OCI-LY1 (cell line): ENCODE results near the gene CYFIP1.

ENCODE experiments used
- EZH2 ChIP-seq: fragments of 200-600 bp; sonication (generic), shearing (Covaris generic); IDR thresholded peaks from 2 replicates; pipeline ENCODE4 v1.8.0; 2017; ENCODE audit warnings: borderline replicate concordance, mixed run types, mild to moderate bottlenecking, antibody characterized with exemption, low read length, moderate library complexity, mixed read lengths
- TF ChIP-seq, protein P1 (sequence below): fragments of 200-600 bp; sonication (generic), shearing (Covaris generic); IDR thresholded peaks from 2 replicates; pipeline ENCODE4 v1.5.1; 2017; ENCODE audit warnings: mild to moderate bottlenecking, antibody characterized with exemption, low read length, moderate library complexity, mixed read lengths

DNA sequence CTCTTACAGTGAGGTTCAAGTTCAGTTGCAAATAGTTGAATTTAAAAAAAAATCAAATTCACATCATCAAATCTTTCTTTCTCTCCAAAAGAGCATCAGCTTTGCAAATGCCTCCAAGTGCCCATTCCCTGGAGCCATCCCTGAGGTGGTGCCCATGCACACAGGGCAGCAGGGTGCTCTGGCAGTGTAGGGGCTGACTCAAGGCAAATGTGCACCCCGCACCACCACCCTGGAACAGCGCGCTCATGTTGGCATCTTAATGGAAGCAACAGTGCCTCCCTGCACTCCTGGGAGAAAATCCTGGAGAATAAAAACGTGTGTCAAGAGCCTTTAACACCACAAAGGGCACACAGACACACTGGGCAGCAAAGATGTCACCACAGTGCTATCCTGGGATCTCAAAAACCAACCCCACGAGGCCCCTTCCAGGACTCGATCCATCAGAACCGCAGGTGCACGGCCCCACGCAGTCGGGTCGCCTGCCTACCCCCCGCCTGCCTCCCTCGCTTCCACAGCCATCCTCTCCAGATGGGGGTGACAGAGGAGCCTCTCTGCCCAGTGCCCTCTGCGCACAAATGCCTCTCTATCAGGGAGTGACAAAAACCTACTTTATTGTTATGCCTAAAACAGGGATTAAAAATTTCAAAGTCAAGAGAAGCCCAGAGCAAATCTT lies 90.9 kb downstream of the CYFIP1 start:
- TF ChIP-seq, protein P1, sequence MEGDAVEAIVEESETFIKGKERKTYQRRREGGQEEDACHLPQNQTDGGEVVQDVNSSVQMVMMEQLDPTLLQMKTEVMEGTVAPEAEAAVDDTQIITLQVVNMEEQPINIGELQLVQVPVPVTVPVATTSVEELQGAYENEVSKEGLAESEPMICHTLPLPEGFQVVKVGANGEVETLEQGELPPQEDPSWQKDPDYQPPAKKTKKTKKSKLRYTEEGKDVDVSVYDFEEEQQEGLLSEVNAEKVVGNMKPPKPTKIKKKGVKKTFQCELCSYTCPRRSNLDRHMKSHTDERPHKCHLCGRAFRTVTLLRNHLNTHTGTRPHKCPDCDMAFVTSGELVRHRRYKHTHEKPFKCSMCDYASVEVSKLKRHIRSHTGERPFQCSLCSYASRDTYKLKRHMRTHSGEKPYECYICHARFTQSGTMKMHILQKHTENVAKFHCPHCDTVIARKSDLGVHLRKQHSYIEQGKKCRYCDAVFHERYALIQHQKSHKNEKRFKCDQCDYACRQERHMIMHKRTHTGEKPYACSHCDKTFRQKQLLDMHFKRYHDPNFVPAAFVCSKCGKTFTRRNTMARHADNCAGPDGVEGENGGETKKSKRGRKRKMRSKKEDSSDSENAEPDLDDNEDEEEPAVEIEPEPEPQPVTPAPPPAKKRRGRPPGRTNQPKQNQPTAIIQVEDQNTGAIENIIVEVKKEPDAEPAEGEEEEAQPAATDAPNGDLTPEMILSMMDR = no peak
- TF ChIP-seq EZH2 = no peak
